Measurements from ENCODE around the gene TKT. TPM values are rescaled to one million over a fixed set of nuclear protein-coding genes. Genes with fewer than 3 reads are reported as not detected.

Gene TKT
- total RNA-seq, 6 donors from 2014 or later: 402 to 605 (median 482) TPM

GRCh38 chr3:53191836-53192480 lies 63.9 kb downstream of the TKT start:
- H3K27ac ChIP-seq: no peak overlapping the region
- no peak for DNase-seq

DNA sequence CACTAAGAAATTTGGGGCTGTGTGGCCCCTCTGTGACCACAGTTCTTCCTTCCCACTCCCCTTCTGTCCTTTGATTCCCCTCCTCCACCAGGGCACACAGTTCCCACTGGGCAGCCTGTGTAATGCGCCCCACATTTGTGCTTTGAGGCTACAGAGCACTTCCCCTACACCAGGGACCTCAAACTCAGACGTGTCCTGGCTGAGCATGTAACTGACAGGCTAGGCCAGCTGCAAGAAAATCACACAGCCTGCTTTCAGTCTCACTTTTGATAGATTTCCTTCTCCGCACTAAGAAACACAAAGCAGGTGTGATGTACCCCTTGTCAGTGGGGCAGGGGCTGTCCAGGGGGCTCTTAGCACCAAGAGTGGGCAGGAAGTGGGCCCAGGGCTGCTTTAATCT lies 65.2 kb downstream of the TKT start:
- H3K4me1 ChIP-seq: peaks cover 2 to 25% (median 10%) of the 10 kb centered on the region in 4 donors
- H3K36me3 ChIP-seq: peaks cover 29 to 68% (median 60%) of the 10 kb centered on the region in 4 donors
- H3K4me3 ChIP-seq: no peak overlapping the region
- TF ChIP-seq POLR2A (IDR thresholded peaks at IDR 0.05) (no peak), POLR2AphosphoS5 (IDR thresholded peaks at IDR 0.05) (no peak), EP300 (IDR thresholded peaks at IDR 0.05) (no peak)
- TF ChIP-seq, protein P1, sequence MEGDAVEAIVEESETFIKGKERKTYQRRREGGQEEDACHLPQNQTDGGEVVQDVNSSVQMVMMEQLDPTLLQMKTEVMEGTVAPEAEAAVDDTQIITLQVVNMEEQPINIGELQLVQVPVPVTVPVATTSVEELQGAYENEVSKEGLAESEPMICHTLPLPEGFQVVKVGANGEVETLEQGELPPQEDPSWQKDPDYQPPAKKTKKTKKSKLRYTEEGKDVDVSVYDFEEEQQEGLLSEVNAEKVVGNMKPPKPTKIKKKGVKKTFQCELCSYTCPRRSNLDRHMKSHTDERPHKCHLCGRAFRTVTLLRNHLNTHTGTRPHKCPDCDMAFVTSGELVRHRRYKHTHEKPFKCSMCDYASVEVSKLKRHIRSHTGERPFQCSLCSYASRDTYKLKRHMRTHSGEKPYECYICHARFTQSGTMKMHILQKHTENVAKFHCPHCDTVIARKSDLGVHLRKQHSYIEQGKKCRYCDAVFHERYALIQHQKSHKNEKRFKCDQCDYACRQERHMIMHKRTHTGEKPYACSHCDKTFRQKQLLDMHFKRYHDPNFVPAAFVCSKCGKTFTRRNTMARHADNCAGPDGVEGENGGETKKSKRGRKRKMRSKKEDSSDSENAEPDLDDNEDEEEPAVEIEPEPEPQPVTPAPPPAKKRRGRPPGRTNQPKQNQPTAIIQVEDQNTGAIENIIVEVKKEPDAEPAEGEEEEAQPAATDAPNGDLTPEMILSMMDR (IDR thresholded peaks at IDR 0.05): no peak
- 75 to 88% methylated on average over 2 to 3 of the region's 3 CpGs for WGBS, 2 donors
- H3K27me3 ChIP-seq: no peaks in the 10 kb centered on the region
- ATAC-seq (ENCODE audit: low FRiP score in 2 of 2) (no peak), DNase-seq (no peak)
- H3K9me3 ChIP-seq: no peaks in the 10 kb centered on the region
- H3K27ac ChIP-seq: no peak overlapping the region

More at GRCh38 chr3:53191836-53192480, 63.9 kb downstream of the TKT start:
- Histone ChIP-seq H3K4me3 (no peak overlapping the region), H3K27me3 (no peaks in the 10 kb centered on the region), H3K9me3 (no peaks in the 10 kb centered on the region), H3K4me1 (peaks cover 7 to 35% (median 18%) of the 10 kb centered on the region in 4 donors), H3K36me3 (peaks cover 22 to 55% (median 47%) of the 10 kb centered on the region in 4 donors)
- ATAC-seq (ENCODE audit: low FRiP score in 2 of 2): no peak
- WGBS, 2 donors: 75 to 80% methylated on average over 12 to 16 of the region's 16 CpGs
- TF ChIP-seq, protein P1 (IDR thresholded peaks at IDR 0.05): no peak
- TF ChIP-seq EP300 (IDR thresholded peaks at IDR 0.05): no peak
- no peak for TF ChIP-seq POLR2A (IDR thresholded peaks at IDR 0.05)

- peaks cover 30 to 82% (median 73%) of the 10 kb centered on the region in 4 donors for H3K36me3 ChIP-seq
- 96% methylated on average over 3 of the region's 3 CpGs; no CpG with 5 or more reads in 1 of the 2 donors for WGBS, 2 donors
- no peak for TF ChIP-seq POLR2AphosphoS5 (IDR thresholded peaks at IDR 0.05)
- TF ChIP-seq, protein P1 (IDR thresholded peaks at IDR 0.05): no peak
- no peak for TF ChIP-seq POLR2A (IDR thresholded peaks at IDR 0.05)
- TF ChIP-seq EP300 (IDR thresholded peaks at IDR 0.05): no peak
- H3K4me3 ChIP-seq: no peak overlapping the region
- DNase-seq (no peak), ATAC-seq (ENCODE audit: low FRiP score in 2 of 2) (no peak)
- H3K4me1 ChIP-seq: peaks cover 0 to 11% (median 2%) of the 10 kb centered on the region in 4 donors
- no peak overlapping the region for H3K27ac ChIP-seq
- H3K9me3 ChIP-seq: no peaks in the 10 kb centered on the region
- H3K27me3 ChIP-seq: no peaks in the 10 kb centered on the region
These were observed 66.5 kb downstream of the TKT start for GRCh38 chr3:53189276-53189675.

- ATAC-seq (ENCODE audit: low FRiP score in 2 of 2) (no peak), DNase-seq (no peak)
- no peaks in the 10 kb centered on the region for H3K27me3 ChIP-seq
- TF ChIP-seq POLR2A (IDR thresholded peaks at IDR 0.05) (no peak), POLR2AphosphoS5 (IDR thresholded peaks at IDR 0.05) (no peak), EP300 (IDR thresholded peaks at IDR 0.05) (no peak)
- TF ChIP-seq, protein P1 (IDR thresholded peaks at IDR 0.05): no peak
- H3K27ac ChIP-seq: no peak overlapping the region
- H3K4me3 ChIP-seq: no peak overlapping the region
- 97 to 100% methylated on average over 6 to 9 of the region's 13 CpGs for WGBS, 2 donors
- H3K4me1 ChIP-seq: peaks cover 0 to 5% (median 0%) of the 10 kb centered on the region in 4 donors
- peaks cover 30 to 87% (median 75%) of the 10 kb centered on the region in 4 donors for H3K36me3 ChIP-seq
- no peaks in the 10 kb centered on the region for H3K9me3 ChIP-seq
These were observed 67.1 kb downstream of the TKT start for GRCh38 chr3:53188720-53189119.

Data from upper lobe of left lung (tissue), 6 donors.